ENCODE results near the gene TSPO.
"Not testable (repeated sequence)": the region's sequence is repeated elsewhere in the genome, so short reads cannot be mapped to it uniquely, and the experiment has no call there.

Gene TSPO

DNA sequence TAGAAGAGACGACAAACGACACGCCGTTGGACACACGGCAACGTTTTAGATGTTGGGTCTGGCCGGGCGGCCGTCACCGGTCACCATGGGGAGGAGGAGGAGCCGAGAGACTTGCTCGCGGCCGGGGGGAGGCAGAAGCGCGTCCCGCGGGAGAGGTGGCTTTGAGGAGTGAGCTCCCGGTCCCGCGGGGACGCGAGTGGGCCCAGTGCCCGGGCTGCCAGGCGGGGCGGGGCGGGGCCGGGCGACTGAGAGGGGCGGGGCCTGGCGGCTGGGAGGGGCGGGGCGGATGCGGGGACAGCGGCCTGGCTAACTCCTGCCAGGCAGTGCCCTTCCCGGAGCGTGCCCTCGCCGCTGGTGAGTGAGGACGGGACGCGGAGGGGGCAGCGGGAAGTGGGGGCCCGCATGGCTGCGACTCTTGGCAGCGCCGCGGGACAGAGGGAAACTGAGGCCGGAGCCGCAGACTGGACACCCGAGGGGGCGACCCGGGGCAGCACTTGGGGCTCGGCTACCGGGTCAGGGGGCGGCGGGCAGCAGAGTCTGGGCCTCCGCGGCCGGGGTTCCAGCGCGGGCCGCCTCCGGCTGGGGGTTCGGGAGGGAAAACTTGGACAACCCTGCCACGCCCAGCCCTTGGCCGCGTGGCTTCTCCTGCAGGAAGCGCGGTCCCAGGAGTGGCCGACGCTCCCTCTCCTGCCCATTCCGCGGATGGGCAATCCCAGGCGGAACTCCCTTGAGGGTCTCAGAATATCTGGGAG is at the start of gene TSPO:
TSS of gene TSPO (plus strand) at position 309 of the 752 bp plus-strand sequence. CDS start 7,680 bp downstream, outside the sequence.
- in situ Hi-C loops (cut with HindIII; ENCODE audit: low sequenced_read_pairs): no loop called here

- in situ Hi-C loops (cut with HindIII; ENCODE audit: low sequenced_read_pairs): not testable (repeated sequence)
Observed at GRCh38 chr22:43104056-43104625, 47.2 kb upstream of the TSPO start.

- in situ Hi-C loops (cut with HindIII; ENCODE audit: low sequenced_read_pairs): not testable (repeated sequence)
Observed at GRCh38 chr22:43104950-43105349, 46.4 kb upstream of the TSPO start.

GRCh38 chr22:43106302-43106701 is 45.1 kb upstream of the TSPO start:
- in situ Hi-C loops (cut with HindIII; ENCODE audit: low sequenced_read_pairs): no loop called here

DNA sequence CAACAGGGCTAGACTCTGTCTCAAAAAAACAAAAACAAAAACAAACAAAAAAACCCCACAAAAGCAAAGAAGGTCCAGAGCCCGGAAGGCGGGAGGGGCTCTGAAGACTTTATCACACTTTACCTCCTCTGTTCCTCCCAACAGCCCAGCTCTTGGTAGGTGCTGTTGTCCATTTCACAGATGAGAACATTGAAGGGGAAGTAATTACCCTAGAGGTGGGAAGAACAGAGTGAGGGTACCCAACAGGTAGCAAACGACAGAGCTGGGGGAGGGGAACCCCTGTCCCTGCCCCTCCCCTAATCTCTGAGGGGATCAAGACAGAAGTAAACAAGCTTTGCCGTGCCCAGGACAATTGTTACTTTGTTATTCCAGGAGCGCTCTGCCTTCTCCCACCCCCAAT is 41.8 kb upstream of the TSPO start:
- in situ Hi-C loops (cut with HindIII; ENCODE audit: low sequenced_read_pairs): no loop called here

DNA sequence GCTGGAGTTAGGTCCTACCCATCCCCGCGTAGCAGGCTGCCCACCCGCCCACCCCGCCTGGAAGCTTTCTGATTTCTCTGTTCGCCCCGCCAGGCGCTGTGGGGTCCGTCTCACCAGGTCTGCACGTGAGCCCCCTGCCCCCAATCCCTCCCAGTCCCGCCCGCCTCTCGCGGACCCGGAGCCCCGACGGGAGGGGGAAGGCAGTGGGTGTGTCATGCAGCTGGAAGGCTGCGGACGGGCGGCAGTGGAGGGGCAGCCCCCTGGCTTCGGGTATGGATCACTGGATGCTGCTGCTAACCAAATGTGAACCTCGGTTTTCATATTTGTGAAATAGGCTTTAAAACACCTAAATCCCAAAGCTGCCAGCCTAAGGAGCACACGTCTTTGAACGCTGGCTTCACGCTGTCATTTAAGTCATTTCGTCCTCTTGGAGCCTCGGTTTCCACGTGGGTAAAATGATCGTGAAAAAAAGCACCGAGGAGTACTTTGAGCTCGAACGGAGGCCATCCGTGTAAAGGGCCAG is 41.4 kb upstream of the TSPO start:
- in situ Hi-C loops (cut with HindIII; ENCODE audit: low sequenced_read_pairs): no loop called here

DNA sequence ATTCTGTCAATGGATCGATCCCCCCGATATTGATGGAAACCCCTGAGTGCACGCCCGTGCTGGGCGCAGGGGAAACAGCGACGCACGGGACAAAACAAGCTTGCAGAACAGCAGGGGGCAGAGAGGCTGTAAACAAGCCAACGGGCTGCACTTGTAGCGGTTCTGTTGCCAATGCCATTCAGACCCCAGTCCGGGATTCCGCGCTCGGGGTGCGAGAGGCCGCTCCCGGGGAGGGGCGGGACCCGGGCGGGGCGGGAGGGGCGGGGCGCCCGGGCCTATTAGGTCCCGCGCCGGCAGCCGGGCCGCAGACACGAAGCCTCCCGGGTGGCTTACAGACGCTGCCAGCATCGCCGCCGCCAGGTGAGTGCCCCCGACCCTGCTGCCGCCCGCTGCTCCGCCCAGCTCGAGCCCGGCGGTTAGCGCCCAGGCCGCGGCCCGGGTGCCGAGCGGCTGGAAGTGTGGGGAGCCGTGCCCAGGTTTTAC is 40.9 kb upstream of the TSPO start, which contains the start of gene BIK:
TSS of gene BIK (plus strand) at position 307 of the 483 bp plus-strand sequence. CDS start 13,273 bp downstream, outside the sequence.
- in situ Hi-C loops (cut with HindIII; ENCODE audit: low sequenced_read_pairs): no loop called here

GRCh38 chr22:43110927-43111623 is 40.3 kb upstream of the TSPO start:
- in situ Hi-C loops (cut with HindIII; ENCODE audit: low sequenced_read_pairs): no loop called here

GRCh38 chr22:43113526-43114251 is 37.7 kb upstream of the TSPO start:
- in situ Hi-C loops (cut with HindIII; ENCODE audit: low sequenced_read_pairs): no loop called here

DNA sequence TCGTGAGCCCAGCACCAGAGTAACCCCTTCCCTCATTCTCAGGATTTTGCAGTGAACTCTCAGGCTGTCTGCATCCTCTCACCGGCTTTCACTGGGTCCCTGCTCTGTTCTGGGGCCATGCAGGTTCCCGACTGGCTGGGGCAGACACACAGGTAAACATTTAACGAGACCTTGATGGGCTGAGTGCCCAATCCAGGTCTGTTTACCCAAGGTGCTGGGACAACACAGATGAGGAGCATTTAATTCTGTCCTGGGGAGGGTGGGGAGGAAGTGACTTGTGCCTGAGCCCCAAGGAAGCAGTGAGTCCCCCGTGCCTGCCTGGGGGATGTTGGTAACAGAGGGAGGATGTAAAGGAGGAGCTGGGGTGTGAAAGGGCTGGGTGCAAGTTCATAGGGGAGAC is 36.4 kb upstream of the TSPO start:
- in situ Hi-C loops (cut with HindIII; ENCODE audit: low sequenced_read_pairs): no loop called here

- in situ Hi-C loops (cut with HindIII; ENCODE audit: low sequenced_read_pairs): no loop called here
Observed at GRCh38 chr22:43116932-43117331, 34.4 kb upstream of the TSPO start.

DNA sequence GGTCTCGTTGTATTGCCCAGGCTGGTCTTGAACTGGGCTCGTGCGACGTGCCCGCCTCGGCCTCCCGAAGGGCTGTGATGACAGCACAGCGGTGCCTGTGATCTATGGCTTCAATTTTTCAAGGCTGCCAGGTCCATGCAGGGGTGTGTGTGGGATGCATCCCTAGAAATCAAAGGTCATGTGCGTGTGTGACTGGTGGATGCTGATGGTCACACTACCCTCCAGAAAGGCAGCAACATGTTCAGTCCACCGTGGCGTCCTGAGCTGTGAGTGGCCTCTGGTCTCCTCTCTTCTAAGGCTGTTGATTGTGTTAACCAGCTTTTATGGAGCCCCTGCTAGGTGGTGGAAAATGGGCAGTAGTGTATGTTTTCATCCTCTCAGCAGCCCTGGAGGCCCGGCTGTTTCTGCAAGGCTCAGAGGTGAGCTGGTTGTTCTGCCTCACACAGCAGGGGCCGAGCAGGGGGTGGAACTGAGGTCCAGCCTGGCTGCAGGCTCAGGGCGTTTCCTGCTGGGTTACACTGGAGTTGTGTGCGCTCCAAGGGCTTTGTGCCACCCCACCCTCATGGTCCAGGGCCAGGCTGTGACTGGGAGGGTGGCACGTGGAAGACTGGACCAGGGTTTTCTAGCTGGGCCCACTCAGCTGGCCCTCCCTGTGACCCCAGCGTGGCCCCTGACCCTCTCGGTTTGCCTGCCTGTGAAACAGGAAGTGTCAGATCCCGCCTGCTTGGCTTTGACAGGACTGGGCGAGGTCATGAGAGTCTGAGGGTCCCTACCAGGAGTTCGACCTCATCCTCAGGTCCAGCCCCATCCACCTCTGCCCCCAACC is 33.1 kb upstream of the TSPO start:
- in situ Hi-C loops (cut with HindIII; ENCODE audit: low sequenced_read_pairs): no loop called here

DNA sequence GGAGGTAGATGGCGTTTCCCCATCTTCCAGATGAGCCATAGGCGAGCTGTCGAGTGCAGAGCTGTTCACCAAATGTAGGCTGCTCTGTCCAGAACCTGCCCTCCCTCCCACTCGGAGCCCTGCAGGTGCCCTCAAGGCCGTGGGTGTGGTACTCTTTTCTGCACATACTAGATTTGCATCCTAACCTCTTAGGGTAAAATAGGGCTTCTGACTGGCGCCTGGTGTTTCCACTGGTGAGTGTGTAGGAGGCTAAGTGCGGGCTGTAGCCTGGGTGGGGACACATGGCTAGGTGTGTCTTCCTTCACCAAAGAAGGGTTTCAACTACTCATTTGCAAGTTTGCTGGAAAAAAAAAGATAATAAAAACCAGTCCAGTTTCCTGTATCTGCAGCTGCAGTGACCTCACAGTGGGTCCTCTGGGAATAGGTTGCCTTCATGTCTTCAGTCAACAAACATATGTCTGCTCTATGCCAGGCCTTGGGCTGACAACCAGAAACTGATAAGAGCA is 32.4 kb upstream of the TSPO start:
- in situ Hi-C loops (cut with HindIII; ENCODE audit: low sequenced_read_pairs): no loop called here

DNA sequence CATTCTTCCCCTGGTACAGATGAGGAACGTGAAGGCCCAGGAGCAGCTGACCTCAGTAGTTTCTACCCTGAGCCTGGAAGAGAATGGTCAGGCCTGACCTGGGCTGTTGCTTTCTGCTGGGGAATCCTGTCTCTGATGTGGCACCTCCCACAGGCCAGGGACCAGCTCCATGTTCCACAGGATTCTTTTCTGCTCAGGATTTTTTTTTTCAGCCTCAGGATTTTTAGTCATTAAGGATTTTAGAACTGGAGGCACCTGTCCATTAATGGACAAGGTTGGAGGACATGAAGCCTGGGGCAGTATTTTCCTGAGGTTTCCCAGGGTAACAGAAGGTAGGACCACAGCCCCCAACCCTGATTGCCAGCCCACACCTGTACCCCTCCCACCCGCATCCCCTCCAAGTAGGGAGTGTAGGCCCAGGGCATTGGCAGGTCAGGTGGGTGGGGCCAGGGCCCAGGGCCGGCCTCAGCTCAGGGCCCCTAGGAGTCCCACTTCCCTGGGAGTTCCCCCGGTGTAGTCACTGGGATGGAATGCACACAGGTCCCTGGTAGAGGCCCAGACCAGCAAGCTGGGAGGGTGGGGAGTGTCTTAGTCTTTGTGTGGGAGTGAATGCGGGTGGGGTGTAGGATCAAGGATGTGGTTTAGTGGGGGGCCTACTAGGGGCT is 24.7 kb upstream of the TSPO start:
- in situ Hi-C loops (cut with HindIII; ENCODE audit: low sequenced_read_pairs): no loop called here

GRCh38 chr22:43127166-43127908 is 24.0 kb upstream of the TSPO start:
- in situ Hi-C loops (cut with HindIII; ENCODE audit: low sequenced_read_pairs): no loop called here

- in situ Hi-C loops (cut with HindIII; ENCODE audit: low sequenced_read_pairs): no loop called here
Observed at GRCh38 chr22:43128116-43128515, 23.2 kb upstream of the TSPO start.

GRCh38 chr22:43128928-43129424 is 22.4 kb upstream of the TSPO start:
- in situ Hi-C loops (cut with HindIII; ENCODE audit: low sequenced_read_pairs): no loop called here

Data from DLD1 (cell line).